DMS53 (cell line): ENCODE data around the gene POU5F1.
A peak's percentile ranks its signal among the peaks of the same experiment; 100 is the strongest.
"Not testable (repeated sequence)": the region's sequence is repeated elsewhere in the genome, so short reads cannot be mapped to it uniquely, and the experiment has no call there.

Experiments used
- DNase-seq: peaks from one replicate; lab custom pipeline; 2025; lab: John Stamatoyannopoulos, UW

The POU5F1 gene

DNA sequence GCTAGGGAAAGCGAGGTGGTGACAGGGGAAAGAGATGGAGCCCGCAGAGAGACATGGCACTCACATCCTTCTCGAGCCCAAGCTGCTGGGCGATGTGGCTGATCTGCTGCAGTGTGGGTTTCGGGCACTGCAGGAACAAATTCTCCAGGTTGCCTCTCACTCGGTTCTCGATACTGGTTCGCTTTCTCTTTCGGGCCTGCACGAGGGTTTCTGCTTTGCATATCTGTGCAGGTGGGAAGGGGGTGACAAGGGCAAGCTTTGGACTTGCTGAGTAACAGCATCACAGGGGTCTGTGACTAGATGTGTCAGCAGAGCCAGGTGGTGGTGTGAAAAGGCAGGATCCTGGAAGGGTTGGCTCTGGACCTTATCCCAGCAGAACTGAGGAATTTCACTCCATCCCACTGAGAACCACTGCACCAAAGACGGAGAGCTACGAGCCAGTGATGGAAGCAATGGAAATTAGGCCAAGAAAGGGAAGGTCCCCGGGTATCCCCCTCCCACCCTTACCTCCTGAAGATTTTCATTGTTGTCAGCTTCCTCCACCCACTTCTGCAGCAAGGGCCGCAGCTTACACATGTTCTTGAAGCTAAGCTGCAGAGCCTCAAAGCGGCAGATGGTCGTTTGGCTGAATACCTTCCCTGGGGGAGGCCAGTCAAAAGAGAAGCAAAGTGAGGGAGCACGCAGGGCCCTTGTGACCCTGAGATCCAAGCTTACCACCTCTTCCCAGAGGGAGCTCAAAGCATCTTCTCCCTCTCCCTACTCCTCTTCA, 5.2 kb downstream of the POU5F1 start:
- DNase-seq = not testable (repeated sequence)

DNA sequence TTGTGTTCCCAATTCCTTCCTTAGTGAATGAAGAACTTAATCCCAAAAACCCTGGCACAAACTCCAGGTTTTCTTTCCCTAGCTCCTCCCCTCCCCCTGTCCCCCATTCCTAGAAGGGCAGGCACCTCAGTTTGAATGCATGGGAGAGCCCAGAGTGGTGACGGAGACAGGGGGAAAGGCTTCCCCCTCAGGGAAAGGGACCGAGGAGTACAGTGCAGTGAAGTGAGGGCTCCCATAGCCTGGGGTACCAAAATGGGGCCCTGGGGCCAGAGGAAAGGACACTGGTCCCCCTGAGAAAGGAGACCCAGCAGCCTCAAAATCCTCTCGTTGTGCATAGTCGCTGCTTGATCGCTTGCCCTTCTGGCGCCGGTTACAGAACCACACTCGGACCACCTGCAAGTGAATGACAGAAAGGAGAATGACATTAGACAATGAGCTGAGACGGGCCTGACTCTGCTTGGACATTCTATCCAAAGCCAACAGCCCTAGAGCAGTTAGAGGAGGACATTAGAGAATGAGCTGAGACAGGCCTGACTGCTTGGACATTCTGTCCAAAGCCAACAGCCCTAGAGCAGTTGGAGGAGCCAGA, 5.9 kb downstream of the POU5F1 start:
- not testable (repeated sequence) for DNase-seq

DNA sequence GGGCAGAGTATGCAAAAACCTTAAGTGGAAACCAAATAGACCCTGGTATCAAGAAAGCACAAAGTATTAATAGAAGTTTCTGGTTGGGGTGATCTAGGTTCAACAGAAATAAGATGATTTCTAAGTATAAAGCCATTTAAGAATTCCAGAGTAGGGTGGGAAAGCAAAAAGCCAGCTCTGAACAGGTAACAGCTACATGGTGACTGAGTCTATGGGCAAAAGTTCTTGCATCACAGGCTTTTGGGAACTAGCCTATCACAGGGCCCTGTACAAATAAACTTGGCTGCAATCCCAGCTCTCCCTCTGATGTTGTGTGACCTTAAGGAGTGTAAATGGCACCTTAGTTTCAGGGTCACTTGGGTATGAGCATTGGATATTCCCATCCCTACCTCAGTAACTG, 6.6 kb downstream of the POU5F1 start:
- no peak for DNase-seq

DNA sequence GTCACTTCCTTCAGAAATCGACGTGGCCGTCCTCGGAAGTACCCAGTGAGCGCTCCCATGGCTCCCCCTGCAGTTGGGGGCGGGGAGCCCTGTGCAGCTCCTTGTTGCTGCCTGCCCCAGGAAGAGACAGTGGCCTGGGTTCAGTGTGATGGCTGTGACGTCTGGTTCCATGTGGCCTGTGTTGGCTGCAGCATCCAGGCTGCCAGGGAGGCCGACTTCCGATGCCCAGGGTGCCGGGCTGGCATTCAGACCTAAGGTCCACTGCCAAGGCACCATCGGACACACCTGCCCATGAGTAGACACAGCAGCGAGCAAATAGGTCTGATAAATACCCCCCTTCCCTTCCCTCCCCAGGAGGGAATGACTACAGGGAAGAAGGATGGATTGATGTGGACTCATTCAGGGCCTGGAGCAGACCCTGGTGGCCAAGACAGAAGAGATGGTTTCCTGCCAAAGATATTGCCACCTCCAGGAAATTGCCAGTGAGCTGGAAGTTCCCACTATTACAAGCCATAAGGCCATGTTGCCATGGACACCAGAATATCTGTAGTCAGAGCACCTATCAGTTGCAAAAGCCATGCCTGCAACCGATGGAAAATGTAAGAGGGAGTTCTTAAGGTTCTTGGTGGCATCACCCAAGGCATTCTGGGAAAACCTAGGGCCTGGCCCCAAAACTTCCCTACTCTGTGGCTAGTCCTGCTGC, 7.9 kb downstream of the POU5F1 start:
- DNase-seq = no peak

DNA sequence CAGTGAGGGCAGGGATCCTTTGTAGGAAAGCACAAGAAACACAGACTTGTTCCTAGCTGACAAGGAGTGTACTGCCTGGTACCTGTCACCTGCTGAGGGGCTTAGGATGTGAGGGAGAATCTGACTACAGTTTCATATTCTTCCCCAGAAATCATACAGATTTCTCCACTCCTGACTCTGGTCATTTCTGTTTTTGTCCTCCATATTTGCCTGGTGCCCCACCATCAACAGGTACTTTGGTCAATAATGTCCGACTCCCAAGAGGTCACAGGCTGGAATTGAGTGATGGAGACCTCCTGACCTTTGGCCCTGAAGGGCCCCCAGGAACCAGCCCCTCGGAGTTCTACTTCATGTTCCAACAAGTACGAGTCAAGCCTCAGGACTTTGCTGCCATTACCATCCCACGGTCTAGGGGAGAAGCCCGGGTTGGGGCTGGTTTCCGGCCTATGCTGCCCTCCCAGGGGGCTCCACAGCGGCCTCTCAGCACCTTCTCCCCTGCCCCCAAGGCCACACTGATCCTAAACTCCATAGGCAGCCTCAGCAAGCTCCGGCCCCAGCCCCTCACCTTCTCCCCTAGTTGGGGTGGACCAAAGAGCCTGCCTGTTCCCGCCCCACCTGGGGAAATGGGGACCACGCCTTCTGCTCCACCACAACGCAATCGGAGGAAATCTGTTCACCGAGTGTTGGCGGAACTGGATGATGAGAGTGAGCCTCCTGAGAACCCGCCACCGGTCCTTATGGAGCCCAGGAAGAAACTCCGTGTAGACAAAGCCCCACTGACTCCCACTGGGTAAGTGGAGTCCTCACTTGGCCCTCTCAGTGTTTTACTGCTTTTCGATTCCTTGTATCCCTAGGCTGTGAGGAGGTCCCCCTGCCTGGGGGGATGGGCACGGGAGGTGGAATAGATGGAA, 9.0 kb downstream of the POU5F1 start:
- no peak for DNase-seq

DNA sequence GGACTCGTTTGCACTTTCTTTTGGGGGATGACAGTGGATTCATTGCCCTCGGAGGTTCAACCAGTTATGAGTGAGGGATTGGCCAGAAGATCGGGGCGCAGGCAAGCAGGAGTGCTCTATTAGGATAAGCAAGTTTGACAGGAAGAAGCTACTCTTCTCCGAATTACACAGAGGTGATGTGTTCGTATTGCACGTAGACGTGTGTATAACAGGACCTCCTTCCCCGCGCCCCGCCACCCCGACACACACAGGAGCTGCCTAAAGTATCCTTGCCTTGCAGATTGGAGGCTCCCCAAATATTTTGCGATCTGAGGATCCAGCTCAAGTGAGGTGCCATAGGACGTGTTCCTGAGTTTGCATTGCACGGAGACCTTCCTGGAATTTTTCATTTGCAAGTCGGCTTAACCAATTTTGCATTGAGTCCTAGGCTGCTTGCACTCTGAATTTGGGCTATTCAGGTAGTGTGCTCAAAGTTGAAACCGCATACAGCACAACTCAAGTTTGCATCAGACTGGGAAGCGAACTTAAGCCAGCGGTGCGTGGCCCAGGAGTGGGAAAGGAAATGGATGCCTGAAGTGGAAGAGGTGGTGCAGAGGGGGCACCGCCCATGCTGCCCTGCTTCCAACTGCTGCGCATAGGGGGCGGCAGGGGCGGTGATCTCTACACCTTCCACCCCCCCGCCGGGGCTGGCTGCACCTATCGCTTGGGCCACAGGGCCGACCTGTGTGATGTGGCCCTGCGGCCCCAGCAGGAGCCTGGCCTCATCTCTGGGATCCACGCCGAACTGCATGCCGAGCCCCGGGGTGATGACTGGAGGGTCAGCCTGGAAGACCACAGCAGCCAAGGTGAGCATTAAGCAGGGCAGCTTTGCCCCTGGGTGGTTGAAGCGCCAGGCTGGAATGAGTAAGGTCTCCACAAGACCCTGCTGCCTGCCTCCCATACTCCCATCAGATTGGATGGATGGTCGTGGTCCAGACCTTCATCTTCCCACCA, 11.3 kb downstream of the POU5F1 start:
- peak; percentile 49 for DNase-seq

DNA sequence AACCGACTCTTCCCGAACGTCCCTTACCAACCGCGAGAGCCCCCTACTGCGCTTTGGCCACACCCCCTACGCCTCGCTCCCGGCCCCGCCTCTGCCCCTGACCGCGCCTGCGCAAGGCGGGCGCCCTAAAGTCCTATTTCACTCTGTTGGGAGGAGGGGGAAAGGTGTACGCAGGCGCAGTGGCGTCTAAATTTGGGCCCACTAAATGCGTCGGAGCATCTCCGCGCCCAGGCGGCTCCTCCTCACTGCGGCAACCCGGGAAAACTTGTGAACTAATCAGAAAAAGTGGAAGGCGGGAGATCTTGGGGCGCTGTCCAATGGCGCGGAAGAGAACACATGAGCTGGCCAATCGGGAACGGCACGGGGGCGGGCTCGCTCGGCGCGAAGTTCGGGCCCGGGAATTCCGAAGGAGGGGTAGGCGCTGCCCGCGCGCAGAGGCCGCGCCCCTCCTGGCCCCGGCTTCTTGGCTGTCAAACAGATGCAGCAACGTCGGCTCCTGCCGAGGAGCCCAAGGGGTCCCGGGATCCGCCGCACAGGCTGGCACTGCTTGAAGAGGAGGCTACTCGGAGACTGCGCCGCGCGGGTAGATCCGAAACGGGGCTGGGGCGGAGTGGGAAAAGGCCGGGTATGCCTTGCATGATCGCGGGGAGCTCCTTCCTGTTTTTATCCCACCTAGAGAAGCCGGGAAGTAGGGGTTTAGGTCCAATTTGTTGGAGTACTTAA, 12.2 kb downstream of the POU5F1 start, which contains the start of gene TCF19:
Gene TCF19 (plus strand): TSS at position 450 of the 723 bp plus-strand sequence. CDS start 881 bp downstream, outside the sequence.
- DNase-seq = peak; percentile 97

DNA sequence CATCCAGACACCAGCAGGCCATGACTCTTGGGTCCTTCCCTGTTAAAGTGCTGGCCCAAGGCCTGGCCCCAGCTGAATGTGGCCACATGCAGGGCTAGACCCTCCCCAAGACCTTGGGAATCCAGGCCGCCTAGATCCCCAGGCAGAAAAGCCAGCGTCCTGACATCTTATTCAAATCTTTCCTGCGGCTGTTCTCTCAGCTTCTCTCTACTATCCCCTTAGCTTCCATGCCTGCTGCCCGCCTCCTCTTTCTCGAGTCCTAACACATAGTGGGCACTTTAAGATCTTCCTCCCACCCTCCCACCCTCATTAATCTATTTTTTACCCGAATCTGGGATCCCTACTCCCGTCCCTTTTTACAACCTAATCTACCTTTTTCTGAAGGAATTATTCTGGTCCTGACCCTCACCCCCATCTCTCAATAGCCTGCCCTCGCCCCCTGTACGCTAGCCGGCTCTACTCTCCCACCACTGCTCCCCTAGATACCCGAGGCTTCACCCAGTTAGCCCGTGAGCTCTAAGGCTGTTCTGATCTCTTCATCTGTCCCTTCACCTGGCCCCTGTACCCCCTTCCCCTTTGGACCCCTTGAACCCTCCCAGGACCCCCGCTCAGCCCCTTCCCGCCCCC, 12.9 kb downstream of the POU5F1 start, which contains the start of gene CCHCR1:
Gene CCHCR1 (minus strand): TSS at position 290 of the 627 bp plus-strand sequence. CDS start 202 bp downstream, at position 88.
- no peak for DNase-seq

DNA sequence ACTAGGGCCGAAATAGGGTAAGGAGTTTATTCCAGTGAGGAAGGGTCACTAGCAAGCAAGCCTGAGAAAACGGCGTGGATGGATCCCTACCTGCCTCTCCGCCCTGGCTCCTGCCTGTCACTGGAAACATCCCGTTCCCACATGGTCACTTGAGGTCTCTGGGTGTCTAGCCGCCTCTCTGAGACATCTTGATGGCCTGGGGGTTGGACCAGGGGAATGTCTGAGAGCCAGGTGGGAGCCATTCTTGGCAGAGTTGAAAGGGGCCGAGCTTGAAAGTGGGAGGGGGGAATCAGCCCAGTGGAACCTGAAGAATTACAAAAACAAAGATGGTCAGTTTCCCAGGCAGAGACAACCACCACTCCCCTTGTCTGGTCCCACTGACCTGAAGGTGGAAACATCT, 13.8 kb downstream of the POU5F1 start:
- DNase-seq = no peak

DNA sequence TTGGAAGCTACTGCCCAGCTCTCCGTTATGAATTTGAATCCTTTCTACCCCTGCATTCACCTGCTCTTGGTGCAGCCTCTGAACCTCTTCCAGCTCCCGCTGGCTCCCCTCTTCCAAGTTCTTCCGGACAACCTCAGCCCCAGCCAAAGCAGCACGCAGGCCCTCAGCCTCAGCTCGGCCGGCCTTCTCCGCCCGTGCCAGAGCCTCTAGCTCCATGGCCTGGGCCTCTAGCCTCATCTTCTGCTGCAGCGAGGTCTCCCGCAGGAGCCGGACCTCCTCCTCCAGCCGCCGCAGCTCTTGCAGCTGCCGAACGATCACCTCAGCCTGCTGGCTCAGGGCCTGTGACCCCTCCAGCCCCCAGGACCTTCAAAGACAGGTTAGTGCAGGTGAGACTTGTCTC, 16.0 kb downstream of the POU5F1 start:
- no peak for DNase-seq

DNA sequence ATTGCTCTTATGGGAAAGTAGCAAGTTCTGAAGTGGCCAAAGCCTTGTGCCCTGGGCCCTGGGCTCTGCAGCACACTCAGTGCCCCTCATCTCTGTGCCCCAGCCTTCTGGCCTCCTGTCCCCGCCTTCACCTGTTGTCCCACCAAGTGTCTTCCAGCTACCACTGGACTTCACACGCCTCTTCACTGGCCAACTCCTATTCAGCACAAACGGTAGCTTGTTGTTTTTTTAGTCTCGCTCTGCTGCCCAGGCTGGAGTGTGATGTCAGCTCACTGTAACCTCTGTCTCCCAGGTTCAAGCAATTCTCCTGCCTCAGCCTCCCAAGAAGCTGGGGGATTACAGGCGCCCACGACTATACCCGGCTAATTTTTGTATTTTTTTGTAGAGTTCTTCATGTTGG, 17.7 kb downstream of the POU5F1 start:
- DNase-seq = peak; percentile 72

DNA sequence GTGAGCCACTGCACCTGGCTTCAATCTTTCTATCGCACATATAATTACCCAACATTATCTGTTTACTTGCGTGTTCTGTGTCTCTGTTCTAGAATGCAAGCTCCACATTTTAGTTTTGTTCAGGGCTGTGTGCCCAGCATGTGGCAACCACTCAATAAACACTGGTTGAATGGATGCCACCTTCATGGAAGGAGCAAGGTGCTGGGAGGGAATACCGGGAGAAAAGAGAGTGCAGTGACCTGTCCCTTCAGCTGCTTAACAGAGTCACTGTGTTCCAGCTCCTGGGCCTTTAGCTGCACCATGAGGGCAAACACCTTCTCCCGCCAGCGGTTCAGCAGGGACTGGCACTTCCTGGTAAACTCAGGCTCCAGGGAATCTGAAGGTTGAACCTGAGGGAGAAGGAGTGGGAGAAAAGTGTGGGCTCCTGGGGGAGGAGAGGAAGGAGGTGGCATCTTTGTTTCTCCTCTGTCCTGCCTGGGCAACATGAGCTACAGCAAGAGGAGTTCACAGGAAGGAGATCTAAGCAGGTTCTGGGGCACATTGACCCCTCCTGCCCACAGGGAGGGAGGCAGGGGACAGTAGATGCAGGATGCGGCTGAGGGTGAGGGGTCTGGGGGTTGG, 20.5 kb downstream of the POU5F1 start:
- no peak for DNase-seq

DNA sequence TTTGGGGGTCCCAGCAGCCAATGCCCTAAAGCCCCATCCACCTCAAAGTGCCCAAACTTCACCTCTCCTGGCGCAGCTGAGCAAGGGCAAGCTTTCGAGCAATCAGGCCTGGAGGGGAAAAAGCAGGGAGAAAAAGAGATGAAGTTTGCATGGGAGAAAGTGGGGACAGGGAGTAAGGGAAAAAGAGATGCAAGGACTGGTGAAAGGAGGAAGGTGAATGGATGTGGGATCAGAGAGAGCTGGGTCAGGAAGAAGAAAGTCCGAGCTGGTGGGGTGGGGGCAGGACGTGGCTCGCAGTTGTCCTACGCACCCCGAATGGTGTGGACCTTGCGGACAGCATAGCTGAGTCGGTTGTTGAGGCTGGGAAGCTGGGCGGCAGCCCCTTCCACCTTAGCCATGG, 25.1 kb downstream of the POU5F1 start:
- DNase-seq = no peak

DNA sequence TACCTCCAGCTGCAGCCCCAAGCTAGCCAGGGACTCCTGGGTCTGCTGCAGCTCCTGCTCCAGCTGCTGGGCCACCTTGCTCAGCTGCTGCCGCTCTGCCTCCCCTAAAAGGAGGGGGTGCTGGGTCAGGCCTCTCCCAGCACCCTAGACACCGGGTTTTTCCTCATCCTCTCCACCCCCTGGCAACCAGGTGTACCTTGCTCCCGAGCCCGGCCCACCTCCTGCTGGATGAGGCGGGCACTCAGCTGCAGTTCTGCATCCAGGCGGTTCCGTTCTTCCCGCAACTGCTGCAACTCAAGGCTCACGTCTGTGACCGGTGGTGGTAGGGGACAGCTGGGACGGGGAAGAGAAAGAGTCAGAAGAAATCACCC, 25.5 kb downstream of the POU5F1 start:
- DNase-seq = no peak

DNA sequence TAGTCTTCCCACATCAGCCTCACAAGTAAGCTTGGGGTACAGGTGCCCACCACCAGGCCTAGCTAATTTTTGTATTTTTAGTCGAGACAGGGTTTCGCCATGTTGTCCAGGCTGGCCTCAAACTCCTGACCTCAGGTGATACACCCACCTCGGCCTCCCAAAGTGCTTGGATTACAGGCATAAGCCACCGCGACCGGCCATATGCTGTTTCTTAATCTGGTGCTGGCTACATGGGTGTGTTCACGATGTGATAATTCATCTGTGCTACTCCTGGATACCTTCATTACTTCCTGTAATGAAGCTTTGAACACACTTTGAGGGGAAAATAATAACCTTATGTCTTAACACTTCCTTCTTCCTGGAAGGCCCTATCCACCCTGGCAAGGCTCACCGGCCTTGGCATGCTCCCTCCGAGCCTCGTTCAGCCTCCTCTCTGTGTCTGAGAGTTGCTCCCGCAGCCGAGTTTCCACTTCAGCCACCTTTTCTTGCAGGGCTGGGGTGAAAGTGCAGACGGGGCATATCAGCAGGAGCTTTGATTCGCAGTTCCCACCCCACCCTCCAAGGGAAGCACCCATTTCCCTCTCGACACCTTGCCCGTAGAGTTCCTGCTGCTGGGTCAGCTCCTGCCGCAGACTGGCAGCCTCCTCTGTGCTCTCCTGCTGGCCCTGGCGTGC, 26.0 kb downstream of the POU5F1 start:
- DNase-seq = no peak

DNA sequence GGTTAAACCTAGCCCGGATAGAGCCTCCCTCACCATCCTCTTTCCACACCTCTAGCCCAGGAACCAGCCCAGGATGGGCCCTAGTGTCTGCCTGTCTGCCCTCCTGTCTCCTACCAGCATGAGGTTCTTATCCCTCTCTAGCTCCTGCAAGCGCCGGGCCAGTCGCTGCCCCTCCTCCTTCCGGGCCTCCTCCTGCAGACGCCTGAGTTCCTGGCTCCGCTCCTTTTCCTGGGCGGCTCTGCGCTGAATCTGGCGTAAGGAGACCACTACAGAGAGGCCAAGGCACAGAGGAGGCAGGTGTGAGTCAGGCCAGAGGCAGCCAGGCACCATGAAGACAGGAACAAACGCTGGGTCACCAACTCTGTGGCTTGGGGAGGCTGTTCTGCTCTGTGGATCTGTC, 27.3 kb downstream of the POU5F1 start:
- DNase-seq = no peak

DNA sequence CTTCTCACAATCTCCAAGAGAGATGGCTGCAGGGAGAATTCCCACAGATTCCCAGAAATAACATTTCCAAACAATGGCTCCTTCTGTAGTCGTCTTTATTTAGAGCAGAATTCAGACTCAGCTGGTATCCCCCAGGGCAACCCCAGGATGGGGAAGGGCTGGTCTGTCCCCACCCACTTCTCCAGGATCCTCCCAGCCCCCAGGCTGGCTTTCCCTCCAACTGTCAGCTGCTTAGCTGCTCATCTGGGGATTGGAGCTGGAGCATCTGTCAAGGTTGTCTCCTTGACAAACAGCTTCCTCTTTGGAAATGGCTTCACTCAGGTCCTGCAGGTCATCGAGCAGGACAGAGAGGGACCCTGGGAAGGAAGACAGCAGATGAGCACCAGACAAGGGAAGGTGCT, 28.1 kb downstream of the POU5F1 start:
- DNase-seq = no peak

DNA sequence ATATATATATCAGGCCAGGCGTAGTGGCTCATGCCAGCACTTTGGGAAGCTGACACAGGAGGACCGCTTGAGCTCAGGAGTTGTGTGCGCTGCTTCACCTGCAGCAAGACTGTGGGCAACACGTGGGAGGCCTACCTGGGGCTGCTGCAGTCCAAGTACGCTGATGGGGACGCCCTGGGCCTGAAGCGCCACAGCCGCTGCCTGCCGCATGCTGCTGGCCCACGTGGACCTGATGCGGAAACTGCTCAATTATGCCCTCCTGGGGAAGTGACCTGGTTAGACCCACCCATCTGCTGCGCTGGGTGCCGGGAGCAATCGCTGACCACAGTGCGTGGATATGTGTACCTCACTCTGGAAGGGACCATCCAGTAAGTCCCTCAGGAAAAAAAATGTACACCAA, 29.8 kb downstream of the POU5F1 start:
- DNase-seq = no peak

DNA sequence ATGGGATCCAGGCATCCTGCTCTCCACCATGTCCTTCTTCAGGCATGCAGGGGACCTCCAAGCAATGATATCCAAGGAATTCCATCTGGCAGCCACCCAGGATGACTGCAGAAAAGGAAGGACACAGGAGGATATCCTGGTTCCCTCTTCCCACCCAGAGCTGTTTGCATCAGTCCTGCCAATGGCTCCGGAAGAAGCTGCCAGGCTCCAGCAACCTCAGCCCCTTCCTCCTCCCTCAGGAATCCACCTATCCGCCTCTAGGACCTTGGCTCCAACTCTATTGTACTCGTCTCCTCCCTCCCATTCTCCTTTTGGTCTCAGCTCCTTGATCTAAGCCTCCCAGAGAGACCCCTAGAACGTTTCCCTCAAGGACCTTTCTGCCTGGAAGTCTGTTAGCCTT, 30.9 kb downstream of the POU5F1 start:
- no peak for DNase-seq
